ENCODE measurements around the gene SCN7A.

Gene SCN7A

GRCh38 chr2:166424841-166425240, 69.2 kb downstream of the SCN7A start:
- Histone ChIP-seq H3K4me3 (ENCODE audit: low read length) (no peak overlapping the region), H4K20me1 (ENCODE audit: insufficient read depth, low read length) (no peaks in the 10 kb centered on the region), H3K9ac (ENCODE audit: low read length) (no peak overlapping the region), H3F3A (ENCODE audit: insufficient read depth, low read length) (no peaks in the 10 kb centered on the region), H3K27me3 (replicated peaks; ENCODE audit: insufficient read depth, low read length) (no peaks in the 10 kb centered on the region), H2AFZ (ENCODE audit: low read length) (no peak overlapping the region), H3K36me3 (replicated peaks; ENCODE audit: insufficient read depth, low read length) (no peaks in the 10 kb centered on the region), H3K9me3 (replicated peaks; ENCODE audit: insufficient read depth, low read length) (no peaks in the 10 kb centered on the region), H3K4me2 (ENCODE audit: low read depth, low read length) (no peak overlapping the region), H3K9me2 (replicated peaks; ENCODE audit: insufficient read depth, low read length) (no peaks in the 10 kb centered on the region), H3K79me2 (ENCODE audit: low read length) (no peaks in the 10 kb centered on the region), H3K4me1 (ENCODE audit: low read length) (no peaks in the 10 kb centered on the region), H3K27ac (ENCODE audit: low read length) (no peak overlapping the region)
- no peak for DNase-seq
- TF ChIP-seq EZH2phosphoT487 (IDR thresholded peaks at IDR 0.05; ENCODE audit: low read length) (no peak), EZH2 (optimal IDR thresholded peaks at IDR 0.05; ENCODE audit: low read depth, low read length) (no peak)
- TF ChIP-seq, protein P1, sequence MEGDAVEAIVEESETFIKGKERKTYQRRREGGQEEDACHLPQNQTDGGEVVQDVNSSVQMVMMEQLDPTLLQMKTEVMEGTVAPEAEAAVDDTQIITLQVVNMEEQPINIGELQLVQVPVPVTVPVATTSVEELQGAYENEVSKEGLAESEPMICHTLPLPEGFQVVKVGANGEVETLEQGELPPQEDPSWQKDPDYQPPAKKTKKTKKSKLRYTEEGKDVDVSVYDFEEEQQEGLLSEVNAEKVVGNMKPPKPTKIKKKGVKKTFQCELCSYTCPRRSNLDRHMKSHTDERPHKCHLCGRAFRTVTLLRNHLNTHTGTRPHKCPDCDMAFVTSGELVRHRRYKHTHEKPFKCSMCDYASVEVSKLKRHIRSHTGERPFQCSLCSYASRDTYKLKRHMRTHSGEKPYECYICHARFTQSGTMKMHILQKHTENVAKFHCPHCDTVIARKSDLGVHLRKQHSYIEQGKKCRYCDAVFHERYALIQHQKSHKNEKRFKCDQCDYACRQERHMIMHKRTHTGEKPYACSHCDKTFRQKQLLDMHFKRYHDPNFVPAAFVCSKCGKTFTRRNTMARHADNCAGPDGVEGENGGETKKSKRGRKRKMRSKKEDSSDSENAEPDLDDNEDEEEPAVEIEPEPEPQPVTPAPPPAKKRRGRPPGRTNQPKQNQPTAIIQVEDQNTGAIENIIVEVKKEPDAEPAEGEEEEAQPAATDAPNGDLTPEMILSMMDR (IDR thresholded peaks at IDR 0.05; ENCODE audit: low read length), result no peak

GRCh38 chr2:166419616-166419934, 74.5 kb downstream of the SCN7A start:
- Histone ChIP-seq H3K79me2 (ENCODE audit: low read length) (no peaks in the 10 kb centered on the region), H3F3A (ENCODE audit: insufficient read depth, low read length) (no peaks in the 10 kb centered on the region), H3K9me3 (replicated peaks; ENCODE audit: insufficient read depth, low read length) (no peaks in the 10 kb centered on the region), H3K9ac (ENCODE audit: low read length) (no peak overlapping the region), H3K9me2 (replicated peaks; ENCODE audit: insufficient read depth, low read length) (no peaks in the 10 kb centered on the region), H2AFZ (ENCODE audit: low read length) (no peak overlapping the region), H3K4me1 (ENCODE audit: low read length) (no peaks in the 10 kb centered on the region), H3K36me3 (replicated peaks; ENCODE audit: insufficient read depth, low read length) (no peaks in the 10 kb centered on the region), H3K4me3 (ENCODE audit: low read length) (no peak overlapping the region), H3K4me2 (ENCODE audit: low read depth, low read length) (no peak overlapping the region), H3K27ac (ENCODE audit: low read length) (no peak overlapping the region), H4K20me1 (ENCODE audit: insufficient read depth, low read length) (no peaks in the 10 kb centered on the region), H3K27me3 (replicated peaks; ENCODE audit: insufficient read depth, low read length) (no peaks in the 10 kb centered on the region)
- no peak for TF ChIP-seq EZH2 (optimal IDR thresholded peaks at IDR 0.05; ENCODE audit: low read depth, low read length)
- TF ChIP-seq, protein P1 (IDR thresholded peaks at IDR 0.05; ENCODE audit: low read length), result peak; percentile 40
- no peak for TF ChIP-seq EZH2phosphoT487 (IDR thresholded peaks at IDR 0.05; ENCODE audit: low read length)
- DNase-seq, result peak; percentile 8

GRCh38 chr2:166418853-166419615, 75.0 kb downstream of the SCN7A start:
- Histone ChIP-seq H3K36me3 (replicated peaks; ENCODE audit: insufficient read depth, low read length) (no peaks in the 10 kb centered on the region), H3K27ac (ENCODE audit: low read length) (no peak overlapping the region), H4K20me1 (ENCODE audit: insufficient read depth, low read length) (no peaks in the 10 kb centered on the region), H2AFZ (ENCODE audit: low read length) (no peak overlapping the region), H3K27me3 (replicated peaks; ENCODE audit: insufficient read depth, low read length) (no peaks in the 10 kb centered on the region), H3K4me2 (ENCODE audit: low read depth, low read length) (no peak overlapping the region), H3K4me3 (ENCODE audit: low read length) (no peak overlapping the region), H3K4me1 (ENCODE audit: low read length) (no peaks in the 10 kb centered on the region), H3K9me2 (replicated peaks; ENCODE audit: insufficient read depth, low read length) (no peaks in the 10 kb centered on the region), H3K79me2 (ENCODE audit: low read length) (no peaks in the 10 kb centered on the region), H3K9ac (ENCODE audit: low read length) (no peak overlapping the region), H3F3A (ENCODE audit: insufficient read depth, low read length) (no peaks in the 10 kb centered on the region), H3K9me3 (replicated peaks; ENCODE audit: insufficient read depth, low read length) (no peaks in the 10 kb centered on the region)
- DNase-seq, result no peak
- no peak for TF ChIP-seq EZH2phosphoT487 (IDR thresholded peaks at IDR 0.05; ENCODE audit: low read length)
- TF ChIP-seq EZH2 (optimal IDR thresholded peaks at IDR 0.05; ENCODE audit: low read depth, low read length), result no peak
- TF ChIP-seq, protein P1 (IDR thresholded peaks at IDR 0.05; ENCODE audit: low read length), result no peak

All from MM.1S (cell line).